ENCODE measurements around the gene FAM25G.
"Not testable (repeated sequence)": the region's sequence is repeated elsewhere in the genome, so short reads cannot be mapped to it uniquely, and the experiment has no call there.

- TF ChIP-seq CTCF (IDR thresholded peaks at IDR 0.05): peak in 11 of 12 donors; percentile 6 to 45 (median 27)
- TF ChIP-seq POLR2A (IDR thresholded peaks at IDR 0.05): not testable (repeated sequence)
Observed at GRCh38 chr10:47461261-47461687, 30.2 kb downstream of the FAM25G start.
